ENCODE data around the gene HIVEP2.
A peak's percentile ranks its signal among the peaks of the same experiment; 100 is the strongest.

The HIVEP2 gene

GRCh38 chr6:142800240-142800639 is 144.7 kb downstream of the HIVEP2 start:
- H3K4me3 ChIP-seq (ENCODE audit: control insufficient read depth, low read depth, low read length) = no peak overlapping the region
- DNase-seq (ENCODE audit: low read depth) = no peak
- no peak for TF ChIP-seq CTCF (IDR thresholded peaks at IDR 0.05; ENCODE audit: control insufficient read depth, insufficient read depth, low read depth, low read length, missing control alignments)

- no peak overlapping the region for H3K4me3 ChIP-seq (ENCODE audit: control insufficient read depth, low read depth, low read length)
- TF ChIP-seq CTCF (IDR thresholded peaks at IDR 0.05; ENCODE audit: control insufficient read depth, insufficient read depth, low read depth, low read length, missing control alignments) = no peak
- no peak for DNase-seq (ENCODE audit: low read depth)
These were observed 145.3 kb downstream of the HIVEP2 start for GRCh38 chr6:142799639-142800038.

- H3K4me3 ChIP-seq (ENCODE audit: control insufficient read depth, low read depth, low read length) = no peak overlapping the region
- TF ChIP-seq CTCF (IDR thresholded peaks at IDR 0.05; ENCODE audit: control insufficient read depth, insufficient read depth, low read depth, low read length, missing control alignments) = no peak
- no peak for DNase-seq (ENCODE audit: low read depth)
These were observed 147.8 kb downstream of the HIVEP2 start for GRCh38 chr6:142797159-142797558.

GRCh38 chr6:142796571-142796970 is 148.4 kb downstream of the HIVEP2 start:
- DNase-seq (ENCODE audit: low read depth) = peak; percentile 83
- no peak overlapping the region for H3K4me3 ChIP-seq (ENCODE audit: control insufficient read depth, low read depth, low read length)
- no peak for TF ChIP-seq CTCF (IDR thresholded peaks at IDR 0.05; ENCODE audit: control insufficient read depth, insufficient read depth, low read depth, low read length, missing control alignments)

- no peak for DNase-seq (ENCODE audit: low read depth)
- H3K4me3 ChIP-seq (ENCODE audit: control insufficient read depth, low read depth, low read length) = no peak overlapping the region
These were observed 149.0 kb downstream of the HIVEP2 start for GRCh38 chr6:142796024-142796423.

GRCh38 chr6:142794424-142794823 is 150.6 kb downstream of the HIVEP2 start:
- no peak for DNase-seq (ENCODE audit: low read depth)
- no peak overlapping the region for H3K4me3 ChIP-seq (ENCODE audit: control insufficient read depth, low read depth, low read length)
- no peak for TF ChIP-seq CTCF (IDR thresholded peaks at IDR 0.05; ENCODE audit: control insufficient read depth, insufficient read depth, low read depth, low read length, missing control alignments)

More at GRCh38 chr6:142796024-142796423, 149.0 kb downstream of the HIVEP2 start:
- TF ChIP-seq CTCF (IDR thresholded peaks at IDR 0.05; ENCODE audit: control insufficient read depth, insufficient read depth, low read depth, low read length, missing control alignments) = no peak

- DNase-seq (ENCODE audit: low read depth) = no peak
- TF ChIP-seq CTCF (IDR thresholded peaks at IDR 0.05; ENCODE audit: control insufficient read depth, insufficient read depth, low read depth, low read length, missing control alignments) = no peak
- H3K4me3 ChIP-seq (ENCODE audit: control insufficient read depth, low read depth, low read length) = no peak overlapping the region
These were observed 154.7 kb downstream of the HIVEP2 start for GRCh38 chr6:142790257-142790656.

Data from AG09309 (cell line).